Measurements from ENCODE around the gene MRPS11. TPM values are rescaled to one million over a fixed set of nuclear protein-coding genes. Genes with fewer than 3 reads are reported as not detected.
A peak's percentile ranks its signal among the peaks of the same experiment; 100 is the strongest.
"Not testable (repeated sequence)": the region's sequence is repeated elsewhere in the genome, so short reads cannot be mapped to it uniquely, and the experiment has no call there.

Gene MRPS11
- total RNA-seq = 28.9 and 54.1 TPM in 2 replicates

DNA sequence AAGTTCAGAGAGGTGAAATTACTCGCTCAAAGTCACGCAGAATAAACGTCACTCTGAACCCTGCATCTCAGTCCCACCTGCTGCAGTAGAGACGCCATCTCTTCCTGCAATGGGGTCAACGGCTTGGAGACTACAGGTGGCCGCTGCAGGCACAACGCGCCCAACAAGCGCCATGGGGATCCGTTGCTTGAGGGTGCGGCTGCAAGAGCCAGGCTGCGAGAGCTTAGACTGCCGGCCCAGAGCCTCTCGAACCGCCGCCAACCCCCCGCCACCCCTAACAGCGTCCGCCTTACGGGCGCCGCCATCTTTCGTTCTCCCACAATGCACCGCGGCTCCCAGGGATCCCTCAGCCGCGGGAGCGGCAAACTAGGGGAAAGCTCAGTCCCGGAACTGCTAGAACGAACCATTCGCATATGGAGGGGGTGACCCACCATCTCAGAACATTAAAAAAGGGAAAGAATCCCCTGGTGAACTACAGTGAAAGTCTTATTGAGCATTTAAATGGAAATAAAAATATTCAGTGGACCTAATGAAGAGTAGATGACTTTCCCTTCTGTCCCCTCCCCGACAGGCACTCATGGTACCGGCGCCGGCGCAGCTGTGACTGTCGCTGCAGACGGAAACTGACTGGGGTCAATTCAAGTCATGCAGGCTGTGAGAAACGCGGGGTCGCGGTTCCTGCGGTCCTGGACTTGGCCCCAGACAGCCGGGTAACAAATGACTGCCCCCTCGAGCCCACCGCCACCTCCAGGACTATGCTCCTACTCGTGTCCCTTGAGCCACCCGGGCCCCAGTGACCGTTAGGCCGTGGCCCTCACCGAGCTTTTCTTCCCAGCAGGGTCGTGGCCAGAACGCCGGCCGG lies at the start of gene MRPS11, which contains the start of gene MRPL46:
Gene MRPS11, plus strand, starts transcription at position 636 of the 862 bp plus-strand sequence. Its CDS starts 10 bp downstream, at position 646.
Gene MRPL46, minus strand, starts transcription at position 316 of the 862 bp plus-strand sequence. Its CDS starts 11 bp downstream, at position 305.
- peak; percentile 60 for DNase-seq (ENCODE audit: extremely low read depth, low read depth, low spot score)

DNA sequence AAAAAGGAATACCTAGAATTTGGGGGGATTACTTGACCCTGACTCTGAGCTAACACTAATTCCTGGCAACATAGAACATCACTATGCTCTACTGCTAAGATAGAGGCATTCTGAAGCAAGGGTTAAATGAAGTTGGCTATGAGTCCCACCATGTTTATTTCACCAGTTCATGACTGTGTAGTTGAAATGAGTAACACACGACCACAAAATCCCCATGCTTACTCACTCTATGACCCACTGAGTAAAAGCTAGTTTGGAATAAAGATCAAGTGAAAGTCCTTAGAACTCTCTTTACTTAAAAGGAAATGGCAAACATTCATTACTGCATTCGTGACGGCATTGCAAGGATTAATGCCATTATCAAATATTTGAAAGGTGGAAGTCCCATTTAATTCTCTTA lies 47.7 kb upstream of the MRPS11 start:
- no peak for DNase-seq (ENCODE audit: extremely low read depth, low read depth, low spot score)

DNA sequence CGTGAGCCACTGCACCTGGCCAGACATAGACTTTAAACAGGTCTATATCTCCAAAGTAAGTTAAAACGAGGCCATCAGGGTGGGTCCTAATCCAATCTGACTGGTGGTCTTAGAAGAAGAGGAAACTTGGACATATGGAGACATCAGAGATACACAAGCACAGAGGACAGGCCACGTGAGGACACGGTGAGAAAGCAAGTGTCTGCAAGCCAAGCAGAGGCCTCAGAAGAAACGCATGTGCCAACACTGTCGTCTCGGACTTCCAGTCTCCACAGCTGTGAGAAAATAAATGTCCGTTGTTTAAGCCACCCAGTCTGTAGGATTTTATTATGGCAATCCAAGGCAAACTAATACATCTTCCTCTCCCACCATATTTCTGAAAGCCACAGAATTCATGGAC lies 44.2 kb upstream of the MRPS11 start:
- no peak for DNase-seq (ENCODE audit: extremely low read depth, low read depth, low spot score)

DNA sequence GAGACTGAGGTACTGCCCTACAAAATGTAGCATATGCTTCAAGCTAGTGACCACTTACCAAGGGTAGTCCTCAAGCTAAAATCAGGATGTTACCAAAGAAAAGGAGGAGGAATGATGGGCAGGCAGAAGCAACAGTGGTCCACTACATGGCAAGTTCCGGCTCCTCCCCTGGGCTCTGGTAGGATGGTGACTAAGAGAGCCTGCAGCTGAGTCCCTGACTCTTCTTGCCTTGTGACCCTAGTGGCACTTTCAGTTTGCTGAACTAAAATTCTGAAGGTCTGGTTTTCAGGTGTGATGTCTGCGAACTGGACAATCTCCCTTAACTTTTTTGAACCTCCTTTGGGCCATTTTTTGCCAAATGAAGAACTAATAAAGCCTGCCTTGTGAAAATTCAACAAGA lies 41.2 kb upstream of the MRPS11 start:
- no peak for DNase-seq (ENCODE audit: extremely low read depth, low read depth, low spot score)

DNA sequence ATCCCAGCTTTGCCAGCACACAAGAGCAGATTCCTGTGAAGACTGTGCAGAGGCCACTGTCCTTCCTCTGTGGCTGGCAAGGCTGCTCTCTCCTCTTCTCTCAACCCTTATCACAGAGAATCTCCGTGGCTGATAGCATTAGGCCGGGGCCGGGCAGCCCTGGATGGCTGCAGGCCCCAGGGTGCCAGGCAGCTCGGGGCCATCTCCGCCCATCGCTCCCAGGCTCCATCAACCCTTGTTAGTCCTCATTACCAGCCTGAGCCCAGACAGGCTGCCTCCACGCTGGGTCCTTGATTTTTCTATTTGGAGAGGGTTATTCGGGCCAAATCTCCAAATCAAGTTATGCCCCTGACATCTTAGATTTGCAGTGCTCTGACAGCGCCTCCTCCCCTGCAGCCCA lies 39.5 kb upstream of the MRPS11 start:
- no peak for DNase-seq (ENCODE audit: extremely low read depth, low read depth, low spot score)

DNA sequence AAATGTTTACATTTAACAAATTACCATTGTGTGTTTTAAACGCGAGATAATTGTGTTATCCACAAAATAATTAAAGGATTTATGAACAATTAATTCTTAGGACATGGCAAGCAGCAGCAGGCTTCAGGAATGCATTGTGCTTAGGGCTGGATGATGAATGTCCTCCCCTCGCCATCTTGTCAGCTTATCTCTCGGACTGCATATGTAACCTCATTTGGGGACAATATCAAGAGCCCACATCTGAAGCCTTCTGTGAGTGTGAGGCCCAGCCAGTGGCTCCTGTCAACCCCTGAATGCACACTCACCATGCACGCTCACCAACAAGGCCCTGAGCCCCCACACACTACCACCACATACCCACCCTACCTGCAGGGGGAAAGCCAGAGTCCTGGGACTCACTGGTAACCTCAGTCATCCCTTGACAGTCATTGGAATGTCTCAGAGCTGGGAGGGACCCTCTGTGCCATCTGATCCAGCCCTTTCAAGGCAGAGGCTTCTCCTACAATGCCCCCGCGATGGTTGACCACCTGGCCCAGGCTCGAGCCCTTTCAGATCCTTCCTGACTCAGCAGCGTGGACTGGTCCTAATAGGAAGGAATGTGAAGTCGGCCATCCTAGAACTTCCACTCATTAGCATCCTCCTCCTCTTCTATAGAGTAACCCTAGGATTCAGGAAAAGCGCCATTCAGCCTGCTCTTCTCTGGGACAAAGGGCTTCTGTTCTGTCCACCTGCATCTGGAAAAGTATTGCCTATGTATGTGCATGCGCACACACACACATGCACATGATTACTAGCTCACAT lies 38.5 kb upstream of the MRPS11 start:
- no peak for DNase-seq (ENCODE audit: extremely low read depth, low read depth, low spot score)

DNA sequence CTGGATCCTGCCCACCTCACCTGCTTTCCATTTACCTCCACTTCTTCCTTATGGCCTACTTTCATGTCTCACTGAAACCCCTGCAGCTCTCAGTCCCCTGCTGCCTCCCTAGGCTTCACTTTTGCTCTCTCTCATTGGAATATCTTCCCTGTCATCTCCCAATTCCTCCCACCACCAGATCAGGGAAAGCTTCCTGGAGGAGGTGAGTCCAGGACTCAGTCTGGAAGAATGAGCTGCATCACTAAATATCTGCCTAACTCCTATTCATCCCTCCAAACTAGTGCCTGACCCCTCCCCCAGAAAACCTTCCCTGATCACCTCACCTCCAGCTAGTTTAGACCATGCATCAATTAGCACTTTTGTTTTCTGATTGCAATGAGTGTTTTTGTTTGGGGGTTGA lies 37.5 kb upstream of the MRPS11 start:
- DNase-seq (ENCODE audit: extremely low read depth, low read depth, low spot score) = no peak

DNA sequence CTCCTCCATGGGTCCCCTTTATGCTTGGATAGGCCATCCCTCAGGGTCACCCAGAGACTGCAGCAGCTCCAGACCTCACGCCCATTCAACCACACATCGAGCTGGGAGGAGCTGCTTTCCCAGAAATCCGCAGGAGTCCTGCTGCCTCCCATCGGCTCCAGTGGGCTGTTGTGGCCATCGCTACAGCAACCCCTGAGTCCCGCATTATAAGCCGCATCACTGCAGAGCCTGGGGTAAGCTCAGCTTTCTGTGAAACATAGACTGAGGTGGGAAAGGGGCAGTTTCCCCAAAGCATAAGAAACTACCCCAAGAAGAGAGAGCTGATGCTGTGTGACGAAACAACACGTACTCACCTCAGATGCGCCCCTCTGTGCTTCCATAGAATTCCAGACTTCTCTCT lies 36.1 kb upstream of the MRPS11 start:
- no peak for DNase-seq (ENCODE audit: extremely low read depth, low read depth, low spot score)

DNA sequence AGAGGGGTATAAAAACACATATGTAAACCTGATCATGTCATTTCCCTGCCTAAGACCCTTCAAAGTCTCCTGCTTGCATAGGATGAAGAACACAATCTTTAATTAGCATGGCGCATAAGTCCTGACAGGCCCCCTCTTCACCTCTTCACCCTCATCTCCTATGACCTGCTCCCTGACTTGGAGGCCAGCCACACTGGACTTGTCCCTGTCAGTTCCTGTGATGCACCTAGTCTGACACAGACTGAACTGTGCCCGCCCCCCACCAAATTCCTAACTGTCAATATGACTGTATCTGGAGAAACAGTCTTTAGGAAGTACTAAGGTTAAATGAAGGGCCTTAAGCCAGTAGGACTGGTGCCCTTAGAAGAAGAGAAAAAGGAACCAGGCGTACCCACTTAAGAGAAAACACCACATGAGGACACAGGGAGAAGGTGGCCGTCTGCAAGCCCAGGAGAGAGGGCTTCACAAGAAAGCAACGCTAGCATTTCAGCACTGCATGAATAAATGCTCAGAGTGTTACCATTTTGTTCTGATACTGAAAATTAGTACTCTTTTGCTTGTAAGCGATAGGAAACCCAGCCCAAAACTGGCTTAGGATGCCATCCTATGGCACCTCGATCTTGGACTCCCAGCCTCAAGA lies 34.3 kb upstream of the MRPS11 start:
- no peak for DNase-seq (ENCODE audit: extremely low read depth, low read depth, low spot score)

DNA sequence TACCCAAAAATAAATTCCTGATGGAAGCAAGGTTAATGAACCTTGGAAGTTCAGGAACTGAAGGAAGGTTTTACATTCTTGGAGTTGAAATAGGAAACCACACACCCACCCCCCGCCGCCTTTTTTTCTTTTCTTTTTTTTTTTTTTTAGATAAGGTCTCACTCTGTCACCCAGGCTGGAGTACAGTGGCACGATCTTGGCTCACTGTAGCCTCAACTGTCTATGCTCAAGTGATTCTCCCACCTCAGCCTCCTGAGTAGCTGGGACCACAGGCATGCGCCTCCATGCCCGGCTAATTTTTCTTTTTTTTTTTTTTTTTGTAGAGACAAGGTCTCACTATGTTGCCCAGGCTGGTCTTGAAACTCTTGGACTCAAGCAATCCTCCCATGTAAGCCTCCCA lies 33.4 kb upstream of the MRPS11 start:
- DNase-seq (ENCODE audit: extremely low read depth, low read depth, low spot score) = not testable (repeated sequence)

DNA sequence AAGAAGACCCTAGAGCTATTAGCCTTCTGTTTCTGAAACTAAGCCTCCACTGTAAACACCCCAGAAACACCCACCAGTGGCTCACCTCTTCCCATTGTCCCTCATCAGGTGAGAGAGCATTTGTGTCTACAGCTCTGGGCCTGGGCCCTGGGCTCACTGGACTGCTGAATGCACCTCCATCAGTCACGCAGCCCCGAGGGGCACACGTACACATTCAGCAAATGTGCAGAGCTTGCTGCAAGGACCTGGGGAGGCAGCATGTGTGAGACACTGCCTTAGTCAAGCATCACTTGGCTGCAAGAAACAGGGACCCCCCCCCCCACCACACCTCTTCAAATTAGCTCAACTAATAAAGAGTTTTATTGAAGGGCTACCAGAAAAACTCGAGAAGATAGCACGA lies 29.3 kb upstream of the MRPS11 start:
- DNase-seq (ENCODE audit: extremely low read depth, low read depth, low spot score) = no peak

DNA sequence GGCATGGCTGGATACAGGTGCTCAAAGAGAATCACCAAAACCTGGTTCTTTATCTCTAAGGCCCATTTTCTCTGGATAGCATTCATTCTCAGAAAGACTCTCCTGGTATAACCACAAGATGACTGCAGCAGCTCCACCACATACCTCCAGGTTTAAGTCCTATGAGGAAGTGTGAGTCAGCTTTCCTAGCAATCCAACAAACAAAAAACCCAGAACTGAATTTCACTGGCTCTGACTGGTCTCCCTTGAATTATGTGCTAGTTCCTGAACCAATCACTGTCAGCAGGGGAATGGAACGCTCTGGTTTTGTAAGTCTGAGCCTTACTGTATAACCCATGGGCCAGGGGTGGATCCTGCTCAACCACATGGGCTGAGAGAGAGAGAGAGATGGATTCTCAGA lies 27.5 kb upstream of the MRPS11 start:
- no peak for DNase-seq (ENCODE audit: extremely low read depth, low read depth, low spot score)

DNA sequence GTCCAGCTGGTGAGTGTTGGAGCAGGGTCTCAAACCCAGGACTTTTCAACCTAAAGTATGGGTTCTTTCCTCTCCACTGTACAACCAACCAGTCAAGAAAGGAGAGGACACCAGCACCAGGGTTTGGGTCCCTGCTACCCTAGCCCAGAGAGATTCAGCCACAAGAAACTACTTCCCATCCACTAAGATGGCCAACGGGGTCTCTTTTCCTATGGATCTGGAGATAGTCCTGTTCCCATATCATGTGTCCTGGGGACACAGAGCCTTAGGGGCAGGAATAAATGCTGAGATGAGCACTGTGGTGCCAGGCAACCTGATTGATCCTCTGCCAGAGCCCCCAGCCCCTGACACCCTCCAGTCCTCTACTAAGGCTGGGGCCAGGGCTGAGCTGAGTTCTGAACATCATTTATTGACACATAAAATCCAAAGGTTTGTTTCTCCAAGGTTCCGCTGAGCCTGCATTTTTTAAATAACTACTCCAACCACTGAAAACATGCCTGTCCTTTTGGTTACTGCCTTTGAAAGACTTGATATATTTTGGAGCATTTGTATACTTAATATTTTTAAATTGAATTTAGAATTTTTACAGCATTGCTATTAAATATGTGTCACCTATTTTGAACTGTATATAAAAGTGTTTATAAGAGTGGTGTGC lies 26.3 kb upstream of the MRPS11 start:
- DNase-seq (ENCODE audit: extremely low read depth, low read depth, low spot score) = no peak

DNA sequence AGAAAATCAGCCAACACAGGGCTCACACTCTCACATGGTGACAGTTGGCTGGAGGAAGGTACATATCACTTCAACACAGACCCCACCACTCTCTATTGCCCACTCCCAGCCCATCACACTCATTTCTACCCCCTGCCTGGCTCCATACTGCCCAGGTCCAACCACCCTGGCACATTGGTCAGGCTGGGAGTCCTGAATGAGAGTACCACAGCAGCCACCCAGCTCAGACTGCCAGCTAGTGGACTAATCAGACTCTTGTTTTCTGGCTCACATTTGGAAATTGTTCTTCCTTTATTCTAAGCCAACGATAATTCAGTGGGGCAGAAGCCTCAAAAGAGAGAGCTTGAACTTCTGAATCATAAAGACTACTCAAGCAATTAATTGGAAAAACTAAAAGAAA lies 20.3 kb upstream of the MRPS11 start:
- no peak for DNase-seq (ENCODE audit: extremely low read depth, low read depth, low spot score)

DNA sequence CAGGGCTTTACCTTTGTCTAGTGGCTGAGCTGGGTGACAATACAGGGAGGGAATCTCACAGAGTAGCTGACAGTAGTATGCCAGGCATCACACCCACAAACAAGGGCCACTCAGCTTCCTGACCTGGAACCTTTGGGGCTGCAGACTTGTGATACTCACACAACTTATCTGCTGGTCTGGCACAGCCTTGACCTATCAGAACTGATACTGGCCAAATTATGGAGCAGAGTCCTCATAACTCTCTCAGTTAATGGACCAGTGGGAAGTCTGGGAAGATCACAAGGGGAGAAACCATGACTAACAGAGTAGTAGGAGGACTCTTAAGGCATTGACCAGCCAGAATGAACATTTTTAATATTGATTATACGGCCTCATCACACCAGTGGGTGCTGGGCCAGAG lies 19.8 kb upstream of the MRPS11 start:
- DNase-seq (ENCODE audit: extremely low read depth, low read depth, low spot score) = no peak

DNA sequence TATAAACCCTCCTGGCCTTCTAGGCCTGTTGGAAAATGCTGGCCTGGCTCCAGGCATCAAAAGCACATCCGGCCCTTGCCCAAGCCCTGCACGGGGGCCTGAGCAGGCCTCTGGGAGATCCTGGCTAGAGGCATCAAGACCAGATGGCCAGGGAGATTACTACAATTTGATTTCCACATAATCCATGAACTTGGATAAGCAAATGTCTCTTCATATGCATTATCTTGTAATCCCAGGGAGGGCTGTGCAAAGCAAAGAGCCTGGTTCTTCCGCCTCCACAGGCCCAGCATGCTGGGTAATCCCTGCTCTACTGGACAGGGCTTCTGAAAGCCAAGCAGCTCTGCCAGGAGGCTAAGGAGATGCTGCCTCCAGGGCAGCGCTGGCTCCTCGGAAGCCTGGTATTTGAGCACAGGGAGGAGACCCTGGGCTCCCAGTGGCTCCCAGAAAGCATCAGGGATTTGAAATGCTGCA lies 18.5 kb upstream of the MRPS11 start:
- DNase-seq (ENCODE audit: extremely low read depth, low read depth, low spot score) = no peak

DNA sequence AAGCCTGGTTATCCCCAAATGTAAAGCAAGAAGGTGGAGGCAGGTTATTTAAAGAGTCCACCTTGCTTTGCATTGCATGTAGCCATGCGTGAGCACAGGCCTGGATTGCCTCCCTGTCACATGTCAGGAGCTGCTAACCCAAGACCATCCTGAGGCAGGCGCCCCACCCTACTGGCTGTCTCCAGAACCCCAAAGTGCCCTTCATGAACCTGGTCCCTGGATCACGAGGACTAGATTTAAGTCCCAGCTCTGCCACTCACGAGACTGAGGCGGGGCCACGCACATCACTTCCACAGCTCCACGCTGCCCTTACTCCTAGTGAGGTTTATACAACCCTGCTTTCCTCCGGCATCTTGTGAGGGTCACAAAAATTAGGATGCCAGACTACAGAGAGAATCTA lies 17.9 kb upstream of the MRPS11 start:
- no peak for DNase-seq (ENCODE audit: extremely low read depth, low read depth, low spot score)

DNA sequence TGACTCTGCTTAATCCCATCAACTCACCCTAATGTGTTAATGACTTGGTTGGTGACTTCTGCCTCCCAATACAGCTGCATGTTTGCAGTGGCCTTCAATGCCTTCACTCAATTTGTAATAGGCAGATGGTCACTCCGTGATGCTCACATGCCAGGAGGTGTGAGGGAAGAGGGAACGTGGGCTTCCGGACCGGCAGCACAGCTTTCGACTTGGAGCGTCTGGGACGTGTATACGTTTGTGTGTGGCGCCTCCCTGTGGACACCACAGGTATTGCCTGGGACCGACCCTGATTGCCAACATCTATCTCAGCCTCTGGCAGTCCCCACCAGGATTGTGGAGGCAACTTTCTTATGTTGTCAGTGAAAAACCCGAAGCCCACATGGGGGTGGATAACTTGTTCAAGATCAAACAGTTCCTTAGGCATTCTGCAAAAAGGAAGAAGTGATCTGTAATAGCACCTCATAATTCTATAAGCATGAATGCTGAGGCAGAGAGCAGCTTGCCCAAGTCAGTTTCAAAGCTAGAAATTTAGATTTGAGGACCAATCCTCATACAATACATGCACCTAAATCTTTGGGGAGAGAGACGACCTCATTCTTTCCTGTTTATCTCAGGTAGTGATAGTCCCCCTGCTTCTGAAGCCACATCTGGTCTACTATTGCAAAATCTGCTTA lies 17.2 kb upstream of the MRPS11 start:
- DNase-seq (ENCODE audit: extremely low read depth, low read depth, low spot score) = no peak

DNA sequence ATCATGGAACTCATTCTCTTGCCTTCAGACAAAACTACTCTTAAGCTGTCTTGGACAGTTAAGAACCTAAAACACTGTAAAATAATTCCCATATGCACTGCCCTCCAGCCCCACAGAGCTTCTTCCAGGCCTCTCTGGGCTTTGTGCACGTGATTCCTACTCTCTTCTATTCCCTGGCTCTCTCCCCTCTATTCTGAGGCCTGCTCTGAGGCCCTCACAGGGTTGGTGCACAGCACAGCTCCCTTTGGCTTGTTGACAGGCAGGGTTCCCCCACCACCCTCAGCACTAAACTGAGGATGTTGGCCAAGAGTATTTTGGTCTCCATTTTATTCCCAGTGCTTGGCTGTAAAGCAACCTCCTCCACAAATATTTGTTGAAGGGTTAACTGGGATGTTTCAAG lies 13.9 kb upstream of the MRPS11 start:
- DNase-seq (ENCODE audit: extremely low read depth, low read depth, low spot score) = no peak

DNA sequence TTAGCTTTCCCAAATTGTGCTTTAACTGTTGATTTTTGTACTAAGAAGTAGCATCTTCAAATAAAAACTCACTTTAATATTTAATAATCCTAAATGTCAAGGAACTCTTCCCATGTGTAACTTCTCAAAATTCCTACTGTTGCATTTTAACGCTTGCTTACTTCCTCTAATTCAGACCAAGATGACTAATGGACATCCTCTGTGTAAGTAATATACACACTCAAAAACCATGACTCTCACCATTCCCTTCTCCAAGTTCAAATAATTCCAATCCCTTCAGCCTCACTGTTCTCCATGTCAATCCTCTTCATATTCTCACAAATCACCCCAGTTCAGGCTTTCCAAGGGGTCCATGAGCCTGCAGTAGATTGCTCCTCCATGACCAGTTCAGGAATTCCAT lies 13.3 kb upstream of the MRPS11 start:
- DNase-seq (ENCODE audit: extremely low read depth, low read depth, low spot score) = no peak

Measured in glomerular endothelial cell (primary cell).